Type B pancreatic cell (in vitro differentiated cells): ENCODE measurements around the gene COLQ. TPM values are rescaled to one million over a fixed set of nuclear protein-coding genes. Genes with fewer than 3 reads are reported as not detected.

Experiments used
- DNase-seq: peaks from one replicate; pipeline ENCODE4 v3.0.0; 2021; ENCODE audit warnings: mixed read lengths; ENCODE audit not compliant: unreplicated experiment; ENCODE audit errors: extremely low spot score
- H3K27ac Mint-ChIP-seq: 2 replicates; pipeline ENCODE4 v1.8.0; 2021; ENCODE audit warnings: mild to moderate bottlenecking, mixed read lengths
- H3K27me3 Mint-ChIP-seq: 2 replicates; pipeline ENCODE4 v1.8.0; 2021; ENCODE audit warnings: mixed read lengths
- H3K36me3 Mint-ChIP-seq: 2 replicates; pipeline ENCODE4 v1.8.0; 2021; ENCODE audit warnings: mixed read lengths
- H3K4me1 Mint-ChIP-seq: one replicate; pipeline ENCODE4 v1.8.0; 2021; ENCODE audit warnings: mixed read lengths; ENCODE audit not compliant: unreplicated experiment
- H3K4me3 Mint-ChIP-seq: 2 replicates; pipeline ENCODE4 v1.8.0; 2021; ENCODE audit warnings: mild to moderate bottlenecking, mixed read lengths
- H3K9me3 Mint-ChIP-seq: 2 replicates; pipeline ENCODE4 v1.8.0; 2021; ENCODE audit warnings: mixed read lengths
- total RNA-seq: library from RNA; stranded (reverse); gene quantifications from 2 replicates; pipeline ENCODE4 v1.2.1, GENCODE V29; 2021; ENCODE audit warnings: low replicate concordance
- TF ChIP-seq, protein P1 (sequence below): fragments of 200-600 bp; sonication (generic); conservative IDR thresholded peaks from 2 replicates; pipeline ENCODE4 v1.5.0; 2021; ENCODE audit warnings: antibody characterized with exemption, mild to moderate bottlenecking

Gene COLQ
- total RNA-seq, 1 donor from 2014 or later = 4.1 TPM

DNA sequence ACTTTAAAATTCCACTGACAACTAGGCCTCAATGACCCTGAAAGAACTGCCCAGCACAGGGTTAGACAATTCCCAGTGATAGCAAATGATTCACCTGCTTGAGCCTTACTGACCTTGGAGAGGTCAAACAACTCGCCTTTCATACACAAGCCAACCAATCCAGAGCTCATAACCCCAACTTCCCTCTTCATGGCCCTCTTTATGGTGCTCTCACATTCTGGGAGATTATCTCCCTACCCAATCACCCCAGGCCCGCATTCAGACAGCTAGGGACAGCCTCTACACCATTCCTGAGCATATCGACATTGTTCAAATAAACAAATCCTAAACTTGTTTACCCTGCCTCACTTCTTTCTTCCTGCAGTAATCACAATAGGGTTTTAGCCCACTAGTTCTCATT lies 32.2 kb upstream of the COLQ start:
- H3K9me3 Mint-ChIP-seq = peaks cover 5% of the 10 kb centered on the region
- H3K27me3 Mint-ChIP-seq = no peaks in the 10 kb centered on the region
- no peak overlapping the region for H3K27ac Mint-ChIP-seq
- H3K36me3 Mint-ChIP-seq = peaks cover 8% of the 10 kb centered on the region
- no peaks in the 10 kb centered on the region for H3K4me1 Mint-ChIP-seq
- DNase-seq = no peak
- no peak overlapping the region for H3K4me3 Mint-ChIP-seq
- TF ChIP-seq, protein P1, sequence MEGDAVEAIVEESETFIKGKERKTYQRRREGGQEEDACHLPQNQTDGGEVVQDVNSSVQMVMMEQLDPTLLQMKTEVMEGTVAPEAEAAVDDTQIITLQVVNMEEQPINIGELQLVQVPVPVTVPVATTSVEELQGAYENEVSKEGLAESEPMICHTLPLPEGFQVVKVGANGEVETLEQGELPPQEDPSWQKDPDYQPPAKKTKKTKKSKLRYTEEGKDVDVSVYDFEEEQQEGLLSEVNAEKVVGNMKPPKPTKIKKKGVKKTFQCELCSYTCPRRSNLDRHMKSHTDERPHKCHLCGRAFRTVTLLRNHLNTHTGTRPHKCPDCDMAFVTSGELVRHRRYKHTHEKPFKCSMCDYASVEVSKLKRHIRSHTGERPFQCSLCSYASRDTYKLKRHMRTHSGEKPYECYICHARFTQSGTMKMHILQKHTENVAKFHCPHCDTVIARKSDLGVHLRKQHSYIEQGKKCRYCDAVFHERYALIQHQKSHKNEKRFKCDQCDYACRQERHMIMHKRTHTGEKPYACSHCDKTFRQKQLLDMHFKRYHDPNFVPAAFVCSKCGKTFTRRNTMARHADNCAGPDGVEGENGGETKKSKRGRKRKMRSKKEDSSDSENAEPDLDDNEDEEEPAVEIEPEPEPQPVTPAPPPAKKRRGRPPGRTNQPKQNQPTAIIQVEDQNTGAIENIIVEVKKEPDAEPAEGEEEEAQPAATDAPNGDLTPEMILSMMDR = no peak

DNA sequence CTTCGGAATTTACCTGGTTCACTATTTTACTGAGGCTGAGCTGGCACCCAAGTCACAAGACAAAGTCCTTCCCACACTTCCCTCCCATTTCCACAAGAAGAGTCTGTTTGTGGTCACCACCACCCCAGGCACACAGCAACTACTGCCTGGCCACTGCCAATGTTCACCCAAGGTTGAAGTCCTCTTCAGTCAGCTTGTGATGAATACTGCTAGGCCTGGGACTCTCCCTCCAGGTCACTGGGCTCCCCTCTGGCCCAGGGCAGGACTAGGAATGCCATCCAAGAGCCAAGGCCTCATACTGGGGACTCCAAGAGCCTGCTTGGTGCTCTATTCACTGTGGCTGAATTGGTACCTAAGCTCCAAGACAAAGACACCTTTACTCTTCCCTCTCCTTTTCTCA lies 30.4 kb upstream of the COLQ start:
- Mint-ChIP-seq H3K36me3 (peaks cover 10% of the 10 kb centered on the region), H3K4me1 (no peaks in the 10 kb centered on the region), H3K27ac (no peak overlapping the region), H3K4me3 (no peak overlapping the region), H3K9me3 (peaks cover 5% of the 10 kb centered on the region), H3K27me3 (no peaks in the 10 kb centered on the region)
- DNase-seq = no peak
- TF ChIP-seq, protein P1 = no peak

DNA sequence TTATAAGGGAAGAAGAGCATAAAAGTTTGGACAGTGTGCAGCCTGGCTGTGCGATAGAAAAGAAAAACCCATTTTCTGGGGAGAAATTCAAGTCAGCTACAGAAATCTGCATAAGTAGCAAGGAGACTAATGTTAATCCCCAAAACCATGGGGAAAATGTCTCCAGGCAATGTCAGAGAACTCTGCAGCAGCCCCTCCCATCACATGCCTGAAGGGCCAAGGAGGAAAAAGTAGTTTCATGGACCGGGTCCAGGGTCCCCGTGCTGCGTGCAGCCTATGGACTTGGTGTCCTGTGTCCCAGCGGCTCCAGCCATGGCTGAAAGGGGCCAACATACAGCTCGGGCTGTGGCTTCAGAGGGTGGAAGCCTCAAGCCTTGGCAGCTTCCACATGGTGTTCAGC lies 28.3 kb upstream of the COLQ start:
- H3K4me3 Mint-ChIP-seq = no peak overlapping the region

DNA sequence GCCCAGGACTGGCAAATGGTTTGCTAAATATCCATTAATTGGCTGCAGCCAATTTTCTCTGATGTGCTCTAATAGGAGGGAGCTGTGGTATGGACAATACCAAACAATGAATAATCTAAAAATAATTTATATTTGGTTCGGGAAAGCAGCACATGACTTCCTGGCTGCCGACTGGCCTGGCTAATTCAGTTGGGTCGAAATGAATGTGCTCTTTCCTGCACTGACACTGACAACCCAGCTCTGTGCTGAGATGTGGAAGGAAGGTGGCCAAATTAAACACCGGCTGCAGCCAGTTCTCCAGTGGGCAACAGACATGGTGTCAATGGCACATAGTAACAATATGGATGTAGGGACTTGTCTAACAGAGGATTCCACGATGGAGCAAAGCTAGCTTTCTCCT lies 21.1 kb upstream of the COLQ start:
- H3K4me1 Mint-ChIP-seq = no peaks in the 10 kb centered on the region
- no peak for DNase-seq
- no peaks in the 10 kb centered on the region for H3K27me3 Mint-ChIP-seq
- H3K9me3 Mint-ChIP-seq = no peaks in the 10 kb centered on the region
- no peak overlapping the region for H3K27ac Mint-ChIP-seq
- no peaks in the 10 kb centered on the region for H3K36me3 Mint-ChIP-seq
- no peak overlapping the region for H3K4me3 Mint-ChIP-seq
- TF ChIP-seq, protein P1 = no peak

More for the DNA sequence above, 28.3 kb upstream of the COLQ start:
- TF ChIP-seq, protein P1 = no peak
- Mint-ChIP-seq H3K27ac (no peak overlapping the region), H3K9me3 (peaks cover 5% of the 10 kb centered on the region), H3K4me1 (no peaks in the 10 kb centered on the region), H3K36me3 (peaks cover 10% of the 10 kb centered on the region), H3K27me3 (no peaks in the 10 kb centered on the region)
- DNase-seq = no peak

DNA sequence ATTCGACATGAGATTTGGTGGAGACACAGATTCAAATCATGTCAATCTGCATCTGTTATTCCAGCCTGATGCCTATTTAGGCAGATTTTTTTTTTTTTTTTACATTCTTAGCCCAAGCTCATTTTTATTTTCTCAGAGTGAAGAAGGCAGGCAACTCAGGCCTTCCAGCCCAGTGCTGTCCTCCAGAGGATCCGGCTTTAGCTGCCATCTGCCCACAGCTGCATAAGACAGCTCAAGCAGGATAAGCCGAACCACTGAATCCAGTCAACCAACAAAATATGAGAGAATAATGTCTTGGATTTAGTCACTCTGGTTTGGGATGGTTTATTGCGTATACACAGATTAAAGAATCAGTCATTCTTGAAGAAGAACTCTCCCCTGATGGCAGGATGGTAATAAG lies 19.9 kb upstream of the COLQ start:
- no peaks in the 10 kb centered on the region for H3K36me3 Mint-ChIP-seq
- DNase-seq = no peak
- no peak overlapping the region for H3K4me3 Mint-ChIP-seq
- no peak overlapping the region for H3K27ac Mint-ChIP-seq
- no peaks in the 10 kb centered on the region for H3K9me3 Mint-ChIP-seq
- TF ChIP-seq, protein P1 = no peak
- H3K4me1 Mint-ChIP-seq = no peaks in the 10 kb centered on the region
- no peaks in the 10 kb centered on the region for H3K27me3 Mint-ChIP-seq

DNA sequence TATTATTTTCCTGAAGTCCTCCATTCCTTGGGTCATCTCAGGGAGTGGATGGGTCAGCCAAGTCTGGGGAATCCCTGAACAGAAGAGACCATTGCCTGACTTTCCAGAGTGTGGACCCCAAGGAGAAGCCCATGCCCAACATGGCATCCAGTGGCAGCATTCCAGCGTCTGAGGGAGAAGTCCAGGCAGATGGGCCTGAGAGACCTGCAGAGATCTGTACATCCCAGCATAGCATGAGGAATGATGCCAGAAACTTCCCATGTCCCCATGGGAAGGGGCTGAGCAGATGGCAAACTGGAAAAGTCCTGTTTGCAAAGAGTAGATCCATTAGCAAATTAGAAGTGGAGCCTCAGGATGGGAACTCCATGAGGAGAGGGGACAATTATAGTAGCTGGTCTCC lies 17.6 kb upstream of the COLQ start:
- no peaks in the 10 kb centered on the region for H3K27me3 Mint-ChIP-seq
- H3K4me3 Mint-ChIP-seq = no peak overlapping the region
- no peak overlapping the region for H3K27ac Mint-ChIP-seq
- TF ChIP-seq, protein P1 = no peak
- no peaks in the 10 kb centered on the region for H3K36me3 Mint-ChIP-seq
- no peak for DNase-seq
- H3K4me1 Mint-ChIP-seq = no peaks in the 10 kb centered on the region
- no peaks in the 10 kb centered on the region for H3K9me3 Mint-ChIP-seq
